ENCODE measurements around the gene AQP6. TPM values are rescaled to one million over a fixed set of nuclear protein-coding genes. Genes with fewer than 3 reads are reported as not detected.
A peak's percentile ranks its signal among the peaks of the same experiment; 100 is the strongest.

AQP6 gene
- total RNA-seq, 1 experiment from 2014 or later = 0.09 TPM

GRCh38 chr12:49959685-49960473, 12.9 kb upstream of the AQP6 start:
- CTCF ChIA-PET = interaction anchor here (0.6 to 7.6 kb wide), 13 partner anchors 8 to 219 kb away, joined by 3 to 70 read pairs (median 7); partner anchors contain the start of genes AQP2, BCDIN3D, COX14 and TMBIM6
- Mint-ChIP-seq H3K27ac (no peak overlapping the region), H3K4me3 (peak overlapping the region; percentile 65), H3K36me3 (no peaks in the 10 kb centered on the region), H3K4me1 (peaks cover 24% of the 10 kb centered on the region), H3K9me3 (no peaks in the 10 kb centered on the region), H3K27me3 (ENCODE audit: low read depth) (peaks cover 68% of the 10 kb centered on the region)
- peak; percentile 61 for DNase-seq (ENCODE audit: low spot score)
- POLR2A ChIA-PET = interaction anchor here (0.6 to 1.0 kb wide), 2 partner anchors 68 to 91 kb away, joined by 3 read pairs; no protein-coding TSS in a partner anchor
- ATAC-seq = peak; percentile 72
- TF ChIP-seq USF2 (CRISPR knock-in tag; IDR thresholded peaks at IDR 0.05) (no peak), ATF2 (CRISPR knock-in tag; IDR thresholded peaks at IDR 0.05; ENCODE audit: borderline replicate concordance, low read depth) (no peak), ZNF232 (CRISPR knock-in tag; IDR thresholded peaks at IDR 0.05) (no peak), ZNF425 (CRISPR knock-in tag; conservative IDR thresholded peaks at IDR 0.05) (no peak), STAT6 (CRISPR knock-in tag; conservative IDR thresholded peaks at IDR 0.05; ENCODE audit: low read depth) (no peak), ZSCAN18 (CRISPR knock-in tag; IDR thresholded peaks at IDR 0.05) (no peak), FOXJ3 (CRISPR knock-in tag; IDR thresholded peaks at IDR 0.05; ENCODE audit: borderline replicate concordance) (no peak)

- POLR2A ChIA-PET = interaction anchor here (1.0 kb wide), 1 partner anchor 90 kb away, joined by 3 read pairs; no protein-coding TSS in a partner anchor
- Mint-ChIP-seq H3K4me1 (peaks cover 24% of the 10 kb centered on the region), H3K4me3 (peak overlapping the region; percentile 65), H3K36me3 (no peaks in the 10 kb centered on the region), H3K27ac (no peak overlapping the region), H3K9me3 (no peaks in the 10 kb centered on the region), H3K27me3 (ENCODE audit: low read depth) (peaks cover 68% of the 10 kb centered on the region)
- no peak for TF ChIP-seq JUN (CRISPR knock-in tag; IDR thresholded peaks at IDR 0.05)
- TF ChIP-seq ZNF671 (CRISPR knock-in tag; IDR thresholded peaks at IDR 0.05) = no peak
- TF ChIP-seq ZNF532 (CRISPR knock-in tag; IDR thresholded peaks at IDR 0.05; ENCODE audit: borderline replicate concordance) = no peak
- TF ChIP-seq TP53 (CRISPR knock-in tag; IDR thresholded peaks at IDR 0.05) = no peak
- TF ChIP-seq GRHL2 (CRISPR knock-in tag; IDR thresholded peaks at IDR 0.05; ENCODE audit: insufficient replicate concordance, severe bottlenecking) = no peak
- CTCF ChIA-PET = interaction anchor here (0.7 to 7.6 kb wide), 12 partner anchors 7 to 183 kb away, joined by 3 to 70 read pairs (median 11); partner anchors contain the start of gene AQP2
- no peak for DNase-seq (ENCODE audit: low spot score)
- no peak for ATAC-seq
These were observed 12.2 kb upstream of the AQP6 start for GRCh38 chr12:49960474-49961110.

Measured in WTC11 (cell line).